ENCODE data around the gene YARS1. TPM values are rescaled to one million over a fixed set of nuclear protein-coding genes. Genes with fewer than 3 reads are reported as not detected.

The YARS1 gene
- total RNA-seq, 1 experiment from 2014 or later = 262 TPM

DNA sequence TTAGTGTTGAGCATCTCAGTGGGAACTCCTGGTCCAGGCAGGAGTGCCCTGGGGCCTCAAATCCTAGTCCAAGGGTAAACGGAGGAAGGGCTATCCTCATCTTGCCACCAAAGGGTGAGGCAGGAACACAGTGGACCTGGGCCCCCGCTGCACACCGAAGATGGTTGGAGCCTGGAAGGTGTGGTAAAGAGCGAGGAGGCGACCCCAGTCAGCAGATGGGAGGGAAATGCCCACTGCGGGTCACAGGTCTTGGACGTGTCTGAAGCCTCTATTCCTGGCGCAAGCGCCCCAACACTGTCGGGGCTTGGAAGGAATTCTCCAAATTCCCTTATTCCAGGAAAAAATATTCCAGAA is 76.1 kb downstream of the YARS1 start:
- Histone ChIP-seq H3K4me1 (ENCODE audit: insufficient read depth, low read length, poor library complexity, severe bottlenecking) (no peaks in the 10 kb centered on the region), H3K9me3 (ENCODE audit: low read depth, low read length, poor library complexity, severe bottlenecking) (no peaks in the 10 kb centered on the region), H3K36me3 (ENCODE audit: insufficient read depth, low read length, poor library complexity, severe bottlenecking) (no peaks in the 10 kb centered on the region), H3K4me3 (ENCODE audit: low read depth, low read length, poor library complexity, severe bottlenecking) (peak overlapping the region; percentile 59), H3K27me3 (replicated peaks; ENCODE audit: insufficient read depth, low read depth, low read length, poor library complexity) (no peaks in the 10 kb centered on the region), H3K27ac (ENCODE audit: low read depth, low read length, poor library complexity, severe bottlenecking) (no peak overlapping the region)
- intact Hi-C loops (cut with micrococcal nuclease; ENCODE audit: unreplicated experiment) = no loop called here
- DNase-seq (ENCODE audit: low spot score) = no peak
- ChIA-PET POLR2A (ENCODE audit: low non-redundant PET) (no interaction called here), CTCF (no interaction called here)
- BruUV-seq (replicated peaks) = no TSS peak
- TF ChIP-seq EZH2 (IDR thresholded peaks at IDR 0.05; ENCODE audit: borderline replicate concordance, low read depth, low read length, poor library complexity, severe bottlenecking) = no peak
- TF ChIP-seq, protein P1, sequence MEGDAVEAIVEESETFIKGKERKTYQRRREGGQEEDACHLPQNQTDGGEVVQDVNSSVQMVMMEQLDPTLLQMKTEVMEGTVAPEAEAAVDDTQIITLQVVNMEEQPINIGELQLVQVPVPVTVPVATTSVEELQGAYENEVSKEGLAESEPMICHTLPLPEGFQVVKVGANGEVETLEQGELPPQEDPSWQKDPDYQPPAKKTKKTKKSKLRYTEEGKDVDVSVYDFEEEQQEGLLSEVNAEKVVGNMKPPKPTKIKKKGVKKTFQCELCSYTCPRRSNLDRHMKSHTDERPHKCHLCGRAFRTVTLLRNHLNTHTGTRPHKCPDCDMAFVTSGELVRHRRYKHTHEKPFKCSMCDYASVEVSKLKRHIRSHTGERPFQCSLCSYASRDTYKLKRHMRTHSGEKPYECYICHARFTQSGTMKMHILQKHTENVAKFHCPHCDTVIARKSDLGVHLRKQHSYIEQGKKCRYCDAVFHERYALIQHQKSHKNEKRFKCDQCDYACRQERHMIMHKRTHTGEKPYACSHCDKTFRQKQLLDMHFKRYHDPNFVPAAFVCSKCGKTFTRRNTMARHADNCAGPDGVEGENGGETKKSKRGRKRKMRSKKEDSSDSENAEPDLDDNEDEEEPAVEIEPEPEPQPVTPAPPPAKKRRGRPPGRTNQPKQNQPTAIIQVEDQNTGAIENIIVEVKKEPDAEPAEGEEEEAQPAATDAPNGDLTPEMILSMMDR (conservative IDR thresholded peaks at IDR 0.05; ENCODE audit: low read depth, low read length) = no peak

DNA sequence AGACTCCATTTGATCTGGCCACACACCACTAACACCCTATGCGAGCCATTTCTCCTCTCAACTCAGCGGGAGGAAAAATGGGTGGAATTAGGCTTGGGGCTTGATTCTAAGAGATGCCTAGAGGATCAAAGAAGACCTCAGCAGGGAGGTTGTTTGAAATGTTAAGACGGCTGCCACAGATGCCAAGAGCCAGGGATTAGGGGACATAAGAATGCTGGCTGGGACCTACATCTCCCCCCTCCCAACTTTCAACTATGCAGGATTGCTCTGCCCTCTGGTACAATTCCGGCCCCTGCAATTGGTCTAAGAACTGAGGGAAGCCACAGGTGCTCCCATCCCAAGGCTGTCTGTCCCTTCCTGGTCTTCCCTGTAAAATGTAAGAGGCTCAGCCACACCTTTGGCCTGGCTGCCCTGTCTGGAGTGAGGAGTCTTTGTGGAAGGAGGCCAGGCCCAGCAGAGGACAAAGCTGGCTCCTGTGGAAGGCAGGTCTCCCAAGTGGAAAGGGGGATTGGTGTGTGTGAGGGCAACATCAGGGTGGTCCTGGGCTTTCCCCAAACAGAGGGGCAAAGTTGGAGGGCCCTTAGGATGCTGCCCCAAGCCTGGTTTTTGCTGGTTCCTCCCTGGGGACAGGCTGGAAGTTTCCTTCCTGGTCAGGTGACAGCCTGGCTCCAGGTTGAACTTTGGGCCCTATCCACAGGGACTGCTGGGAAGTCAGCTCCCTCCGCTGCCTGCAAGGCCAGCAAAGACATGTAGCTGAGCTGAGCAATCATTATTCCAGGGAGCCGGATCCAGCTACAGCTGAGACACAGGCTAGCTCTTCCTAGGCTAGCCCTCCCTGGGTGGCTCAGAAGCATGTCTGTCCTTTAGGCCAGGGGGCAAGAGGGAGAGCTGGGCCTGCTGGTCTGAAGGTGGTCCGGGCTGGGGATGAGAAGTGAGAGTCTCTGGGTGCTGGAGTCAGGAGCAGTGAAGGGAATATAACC is 80.1 kb downstream of the YARS1 start:
- TF ChIP-seq EZH2 (IDR thresholded peaks at IDR 0.05; ENCODE audit: borderline replicate concordance, low read depth, low read length, poor library complexity, severe bottlenecking) = no peak
- TF ChIP-seq, protein P1 (conservative IDR thresholded peaks at IDR 0.05; ENCODE audit: low read depth, low read length) = no peak
- no TSS peak for BruUV-seq (replicated peaks)
- intact Hi-C loops (cut with micrococcal nuclease; ENCODE audit: unreplicated experiment) = no loop called here
- CTCF ChIA-PET = no interaction called here
- POLR2A ChIA-PET (ENCODE audit: low non-redundant PET) = interaction anchor here (0.6 kb wide), 1 partner anchor 13 kb away, joined by 9 read pairs; no protein-coding TSS in a partner anchor
- DNase-seq (ENCODE audit: low spot score) = peak; percentile 40
- Histone ChIP-seq H3K27me3 (replicated peaks; ENCODE audit: insufficient read depth, low read depth, low read length, poor library complexity) (no peaks in the 10 kb centered on the region), H3K36me3 (ENCODE audit: insufficient read depth, low read length, poor library complexity, severe bottlenecking) (no peaks in the 10 kb centered on the region), H3K4me3 (ENCODE audit: low read depth, low read length, poor library complexity, severe bottlenecking) (no peak overlapping the region), H3K27ac (ENCODE audit: low read depth, low read length, poor library complexity, severe bottlenecking) (no peak overlapping the region), H3K9me3 (ENCODE audit: low read depth, low read length, poor library complexity, severe bottlenecking) (no peaks in the 10 kb centered on the region), H3K4me1 (ENCODE audit: insufficient read depth, low read length, poor library complexity, severe bottlenecking) (no peaks in the 10 kb centered on the region)

DNA sequence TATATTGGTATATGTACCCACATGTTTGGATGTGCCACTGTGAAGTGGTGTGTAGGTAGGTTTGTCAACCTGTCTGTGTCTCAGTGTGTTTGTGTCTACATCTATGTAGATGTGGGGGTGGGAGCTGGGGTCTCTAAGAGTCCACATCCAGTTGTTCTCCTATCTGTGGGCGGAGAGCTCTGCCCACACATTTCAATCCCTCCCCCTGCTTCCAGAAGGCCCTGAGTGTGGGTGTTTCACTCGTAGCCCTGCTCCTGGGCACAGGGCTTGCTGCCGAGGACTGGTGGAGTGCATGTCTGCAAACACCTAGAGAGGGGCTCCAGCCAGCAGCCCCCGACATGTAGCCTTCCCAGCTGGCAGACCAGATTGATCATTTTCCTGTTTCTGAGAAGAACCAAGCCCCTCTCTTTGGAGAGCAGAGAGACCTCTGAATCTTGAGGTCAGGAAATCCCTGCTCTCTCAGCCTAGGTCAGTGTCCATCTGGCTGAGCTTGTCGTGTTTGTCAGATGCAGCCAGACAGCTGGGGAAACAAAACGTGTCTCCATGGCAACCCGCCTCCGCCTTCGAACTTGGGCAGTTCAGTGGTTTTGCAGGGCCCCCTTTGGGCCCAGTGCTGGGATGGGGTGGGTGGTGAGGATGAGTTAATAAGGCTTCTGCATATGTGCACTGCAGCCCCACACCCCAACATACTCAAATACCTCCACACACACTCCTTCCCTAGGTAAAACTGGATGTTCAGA is 83.4 kb downstream of the YARS1 start:
- intact Hi-C loops (cut with micrococcal nuclease; ENCODE audit: unreplicated experiment) = no loop called here
- TF ChIP-seq, protein P1 (conservative IDR thresholded peaks at IDR 0.05; ENCODE audit: low read depth, low read length) = no peak
- TF ChIP-seq EZH2 (IDR thresholded peaks at IDR 0.05; ENCODE audit: borderline replicate concordance, low read depth, low read length, poor library complexity, severe bottlenecking) = no peak
- CTCF ChIA-PET = no interaction called here
- POLR2A ChIA-PET (ENCODE audit: low non-redundant PET) = interaction anchor here (0.7 kb wide), 1 partner anchor 30 kb away, joined by 13 read pairs; no protein-coding TSS in a partner anchor
- Histone ChIP-seq H3K27me3 (replicated peaks; ENCODE audit: insufficient read depth, low read depth, low read length, poor library complexity) (no peaks in the 10 kb centered on the region), H3K36me3 (ENCODE audit: insufficient read depth, low read length, poor library complexity, severe bottlenecking) (no peaks in the 10 kb centered on the region), H3K27ac (ENCODE audit: low read depth, low read length, poor library complexity, severe bottlenecking) (no peak overlapping the region), H3K4me1 (ENCODE audit: insufficient read depth, low read length, poor library complexity, severe bottlenecking) (no peaks in the 10 kb centered on the region), H3K4me3 (ENCODE audit: low read depth, low read length, poor library complexity, severe bottlenecking) (no peak overlapping the region), H3K9me3 (ENCODE audit: low read depth, low read length, poor library complexity, severe bottlenecking) (no peaks in the 10 kb centered on the region)
- no TSS peak for BruUV-seq (replicated peaks)
- DNase-seq (ENCODE audit: low spot score) = no peak

All from A673 (cell line).